HepG2 (cell line): ENCODE results near the gene MRPL34. TPM values are rescaled to one million over a fixed set of nuclear protein-coding genes. Genes with fewer than 3 reads are reported as not detected.
A peak's percentile ranks its signal among the peaks of the same experiment; 100 is the strongest.

Source experiments
- ATRX ChIP-seq: sonication (generic); formaldehyde crosslinking; IDR thresholded peaks from 2 replicates; pipeline ENCODE4 v1.4.0; 2020; ENCODE audit warnings: missing genetic modification reagents, borderline replicate concordance
- CEBPG ChIP-seq: IDR thresholded peaks from 2 replicates; pipeline ENCODE4 v1.6.1; 2016
- DNMT1 ChIP-seq: sonication (generic); formaldehyde crosslinking; IDR thresholded peaks from 2 replicates; pipeline ENCODE4 v1.5.1; 2020; ENCODE audit warnings: mild to moderate bottlenecking, missing genetic modification reagents
- GPBP1L1 ChIP-seq: sonication (generic); formaldehyde crosslinking; IDR thresholded peaks from 2 replicates; pipeline ENCODE4 v1.5.0; 2020; ENCODE audit warnings: mild to moderate bottlenecking, missing genetic modification reagents
- HMGA1 ChIP-seq: sonication (generic); formaldehyde crosslinking; conservative IDR thresholded peaks from 2 replicates; pipeline ENCODE4 v1.4.0; 2020; ENCODE audit warnings: missing genetic modification reagents
- NRL ChIP-seq: sonication (generic); formaldehyde crosslinking; IDR thresholded peaks from 2 replicates; pipeline ENCODE4 v1.5.0; 2020; ENCODE audit warnings: missing genetic modification reagents, mild to moderate bottlenecking, moderate library complexity, borderline replicate concordance
- PCBP2 ChIP-seq: fragments of 200-400 bp; formaldehyde crosslinking; optimal IDR thresholded peaks from 2 replicates; pipeline ENCODE3; 2018; ENCODE audit warnings: low read length, low read depth; ENCODE audit not compliant: poor library complexity, severe bottlenecking
- PITX1 ChIP-seq: sonication (generic); formaldehyde crosslinking; IDR thresholded peaks from 2 replicates; pipeline ENCODE4 v1.5.1; 2020; ENCODE audit warnings: mild to moderate bottlenecking, missing genetic modification reagents
- RFX3 ChIP-seq: IDR thresholded peaks from 2 replicates; pipeline ENCODE4 v1.6.1; 2016; ENCODE audit warnings: missing biosample characterization, missing genetic modification reagents
- SMC3 ChIP-seq: IDR thresholded peaks from 2 replicates; pipeline ENCODE4 v1.6.1; 2011; ENCODE audit warnings: low read length, improper control_type of control experiment
- SRSF9 ChIP-seq: fragments of 200-400 bp; formaldehyde crosslinking; IDR thresholded peaks from 2 replicates; pipeline ENCODE4 v1.6.1; 2018; ENCODE audit warnings: borderline replicate concordance, mild to moderate bottlenecking, low read depth, low read length; ENCODE audit not compliant: insufficient read depth, poor library complexity, severe bottlenecking
- THAP7 ChIP-seq: sonication (generic); formaldehyde crosslinking; IDR thresholded peaks from 2 replicates; pipeline ENCODE4 v1.8.1; 2023; ENCODE audit warnings: mild to moderate bottlenecking, missing genetic modification reagents
- YEATS4 ChIP-seq: sonication (generic); formaldehyde crosslinking; IDR thresholded peaks from 2 replicates; pipeline ENCODE4 v1.4.0; 2020; ENCODE audit warnings: missing genetic modification reagents, borderline replicate concordance
- ZNF225 ChIP-seq: sonication (generic); formaldehyde crosslinking; IDR thresholded peaks from 2 replicates; pipeline ENCODE4 v1.4.0; 2020; ENCODE audit warnings: mild to moderate bottlenecking, missing genetic modification reagents
- ZNF274 ChIP-seq: sonication (generic); formaldehyde crosslinking; IDR thresholded peaks from 2 replicates; pipeline ENCODE4 v1.5.1; 2020; ENCODE audit warnings: mild to moderate bottlenecking, missing genetic modification reagents
- ZNF616 ChIP-seq: sonication (generic); formaldehyde crosslinking; IDR thresholded peaks from 2 replicates; pipeline ENCODE4 v1.5.0; 2020; ENCODE audit warnings: low read depth, mild to moderate bottlenecking, missing genetic modification reagents
- ZNF674 ChIP-seq: sonication (generic); formaldehyde crosslinking; IDR thresholded peaks from 2 replicates; pipeline ENCODE4 v1.5.0; 2020; ENCODE audit warnings: low read depth, mild to moderate bottlenecking, missing genetic modification reagents
- ZNF772 ChIP-seq: sonication (generic); formaldehyde crosslinking; IDR thresholded peaks from 2 replicates; pipeline ENCODE4 v1.5.0; 2020; ENCODE audit warnings: mild to moderate bottlenecking, missing genetic modification reagents
- ZSCAN30 ChIP-seq: sonication (generic); formaldehyde crosslinking; IDR thresholded peaks from 2 replicates; pipeline ENCODE4 v1.5.0; 2020; ENCODE audit warnings: mild to moderate bottlenecking, missing genetic modification reagents
- polyA plus RNA-seq, 8 experiments: library from polyadenylated mRNA; depleted of rRNA in 3 of 8; stranded (reverse) in 7 of 8; unstranded in 1 of 8; fragments of >200 nt; fragmentation: Illumina TruSeq in 4 of 8; extraction: Trizol in 4 of 8; gene quantifications; 2 replicates each; pipeline versions ENCODE4 v1.2.1 to v1.2.3, GENCODE V29; 2011 to 2016; ENCODE audit warnings: low read depth in 4 of 8, missing spikeins in 1 of 8, mixed read lengths in 1 of 8; ENCODE audit not compliant: insufficient read depth in 1 of 8
- total RNA-seq, 5 experiments: library from RNA; depleted of rRNA; stranded (reverse); fragments of >200 nt; fragmentation: Illumina TruSeq; extraction: Trizol; gene quantifications; 2 replicates each; pipeline ENCODE4 v1.2.3, GENCODE V29; 2016; ENCODE audit warnings: low read depth in 1 of 5
- TF ChIP-seq, protein P1 (sequence below): sonication (generic); formaldehyde crosslinking; IDR thresholded peaks from 2 replicates; pipeline ENCODE4 v1.5.1; 2020; ENCODE audit warnings: missing genetic modification reagents, mild to moderate bottlenecking, borderline replicate concordance
- TF ChIP-seq, protein P2 (sequence below): sonication (generic); formaldehyde crosslinking; IDR thresholded peaks from 2 replicates; pipeline ENCODE4 v1.4.0; 2020; ENCODE audit warnings: missing genetic modification reagents
- TF ChIP-seq, protein P3 (sequence below): sonication (generic); formaldehyde crosslinking; IDR thresholded peaks from 2 replicates; pipeline ENCODE4 v1.4.0; 2020; ENCODE audit warnings: low read depth, mild to moderate bottlenecking, missing genetic modification reagents

Gene MRPL34
- total and polyA plus RNA-seq, 2 of the 13 experiments (the other 11 are each of a cell fraction or from before 2014, with no cell fraction given): 74.0 to 77.3 TPM

- TF ChIP-seq, protein P1, sequence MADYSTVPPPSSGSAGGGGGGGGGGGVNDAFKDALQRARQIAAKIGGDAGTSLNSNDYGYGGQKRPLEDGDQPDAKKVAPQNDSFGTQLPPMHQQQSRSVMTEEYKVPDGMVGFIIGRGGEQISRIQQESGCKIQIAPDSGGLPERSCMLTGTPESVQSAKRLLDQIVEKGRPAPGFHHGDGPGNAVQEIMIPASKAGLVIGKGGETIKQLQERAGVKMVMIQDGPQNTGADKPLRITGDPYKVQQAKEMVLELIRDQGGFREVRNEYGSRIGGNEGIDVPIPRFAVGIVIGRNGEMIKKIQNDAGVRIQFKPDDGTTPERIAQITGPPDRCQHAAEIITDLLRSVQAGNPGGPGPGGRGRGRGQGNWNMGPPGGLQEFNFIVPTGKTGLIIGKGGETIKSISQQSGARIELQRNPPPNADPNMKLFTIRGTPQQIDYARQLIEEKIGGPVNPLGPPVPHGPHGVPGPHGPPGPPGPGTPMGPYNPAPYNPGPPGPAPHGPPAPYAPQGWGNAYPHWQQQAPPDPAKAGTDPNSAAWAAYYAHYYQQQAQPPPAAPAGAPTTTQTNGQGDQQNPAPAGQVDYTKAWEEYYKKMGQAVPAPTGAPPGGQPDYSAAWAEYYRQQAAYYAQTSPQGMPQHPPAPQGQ: no peak; the same call in 1 of the 2 replicates
- TF ChIP-seq ZNF772 (CRISPR knock-in tag) (no peak; the same call in 1 of the 2 replicates), SRSF9 (no peak), NRL (CRISPR knock-in tag) (peak; percentile 61; the same call in 1 of the 2 replicates), ZNF616 (CRISPR knock-in tag) (no peak), RFX3 (CRISPR knock-in tag) (no peak), PITX1 (CRISPR knock-in tag) (peak; percentile 79; the same call in 1 of the 2 replicates), ZNF674 (CRISPR knock-in tag) (no peak), ATRX (no peak), ZNF274 (CRISPR knock-in tag) (no peak), DNMT1 (CRISPR knock-in tag) (no peak), THAP7 (CRISPR knock-in tag) (peak; percentile 67; the same call in 1 of the 2 replicates), PCBP2 (no peak), GPBP1L1 (CRISPR knock-in tag) (no peak), ZSCAN30 (CRISPR knock-in tag) (no peak), YEATS4 (CRISPR knock-in tag) (no peak), CEBPG (CRISPR knock-in tag) (no peak), HMGA1 (CRISPR knock-in tag) (no peak), ZNF225 (CRISPR knock-in tag) (peak; percentile 12; the same call in 1 of the 2 replicates), SMC3 (no peak)
- TF ChIP-seq, protein P2, sequence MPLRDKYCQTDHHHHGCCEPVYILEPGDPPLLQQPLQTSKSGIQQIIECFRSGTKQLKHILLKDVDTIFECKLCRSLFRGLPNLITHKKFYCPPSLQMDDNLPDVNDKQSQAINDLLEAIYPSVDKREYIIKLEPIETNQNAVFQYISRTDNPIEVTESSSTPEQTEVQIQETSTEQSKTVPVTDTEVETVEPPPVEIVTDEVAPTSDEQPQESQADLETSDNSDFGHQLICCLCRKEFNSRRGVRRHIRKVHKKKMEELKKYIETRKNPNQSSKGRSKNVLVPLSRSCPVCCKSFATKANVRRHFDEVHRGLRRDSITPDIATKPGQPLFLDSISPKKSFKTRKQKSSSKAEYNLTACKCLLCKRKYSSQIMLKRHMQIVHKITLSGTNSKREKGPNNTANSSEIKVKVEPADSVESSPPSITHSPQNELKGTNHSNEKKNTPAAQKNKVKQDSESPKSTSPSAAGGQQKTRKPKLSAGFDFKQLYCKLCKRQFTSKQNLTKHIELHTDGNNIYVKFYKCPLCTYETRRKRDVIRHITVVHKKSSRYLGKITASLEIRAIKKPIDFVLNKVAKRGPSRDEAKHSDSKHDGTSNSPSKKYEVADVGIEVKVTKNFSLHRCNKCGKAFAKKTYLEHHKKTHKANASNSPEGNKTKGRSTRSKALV (CRISPR knock-in tag): no peak
- TF ChIP-seq, protein P3, sequence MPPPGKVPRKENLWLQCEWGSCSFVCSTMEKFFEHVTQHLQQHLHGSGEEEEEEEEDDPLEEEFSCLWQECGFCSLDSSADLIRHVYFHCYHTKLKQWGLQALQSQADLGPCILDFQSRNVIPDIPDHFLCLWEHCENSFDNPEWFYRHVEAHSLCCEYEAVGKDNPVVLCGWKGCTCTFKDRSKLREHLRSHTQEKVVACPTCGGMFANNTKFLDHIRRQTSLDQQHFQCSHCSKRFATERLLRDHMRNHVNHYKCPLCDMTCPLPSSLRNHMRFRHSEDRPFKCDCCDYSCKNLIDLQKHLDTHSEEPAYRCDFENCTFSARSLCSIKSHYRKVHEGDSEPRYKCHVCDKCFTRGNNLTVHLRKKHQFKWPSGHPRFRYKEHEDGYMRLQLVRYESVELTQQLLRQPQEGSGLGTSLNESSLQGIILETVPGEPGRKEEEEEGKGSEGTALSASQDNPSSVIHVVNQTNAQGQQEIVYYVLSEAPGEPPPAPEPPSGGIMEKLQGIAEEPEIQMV: peak; percentile 100
Measured at GRCh38 chr19:17309198-17309964, 3.7 kb downstream of the MRPL34 start, which contains the start of gene DDA1 (continued).
